Suppressor macrophage treated with lipopolysaccharide for 4 hours (primary cell): ENCODE results near the gene FAM236A.
"Not testable (repeated sequence)": the region's sequence is repeated elsewhere in the genome, so short reads cannot be mapped to it uniquely, and the experiment has no call there.

Experiments used
- DNase-seq: peaks from one replicate; pipeline ENCODE4 v3.0.0-alpha.2; 2020

The FAM236A gene

DNA sequence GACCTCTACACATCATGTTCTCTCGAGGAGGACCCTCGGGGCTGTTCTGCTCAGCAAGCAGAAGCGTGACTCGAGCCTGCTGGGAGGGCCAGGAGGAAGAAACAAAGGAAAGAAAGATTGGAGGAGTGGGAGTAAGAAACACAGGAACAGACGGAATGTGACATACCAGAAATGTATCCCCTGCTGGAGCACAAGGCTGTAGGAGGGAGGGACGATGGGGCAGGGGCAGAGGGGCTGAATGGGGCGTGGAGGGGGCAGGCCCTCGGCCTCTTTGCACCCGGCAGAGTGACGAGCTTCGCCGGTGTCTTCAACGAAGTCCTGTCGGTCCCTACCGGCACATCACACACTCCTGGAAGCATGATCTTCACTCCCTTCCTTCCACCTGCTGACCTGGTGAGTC, at the start of gene FAM236A:
Gene FAM236A, plus strand, starts transcription at position 301 of the 400 bp plus-strand sequence. Its CDS starts 57 bp downstream, at position 358.
- not testable (repeated sequence) for DNase-seq

DNA sequence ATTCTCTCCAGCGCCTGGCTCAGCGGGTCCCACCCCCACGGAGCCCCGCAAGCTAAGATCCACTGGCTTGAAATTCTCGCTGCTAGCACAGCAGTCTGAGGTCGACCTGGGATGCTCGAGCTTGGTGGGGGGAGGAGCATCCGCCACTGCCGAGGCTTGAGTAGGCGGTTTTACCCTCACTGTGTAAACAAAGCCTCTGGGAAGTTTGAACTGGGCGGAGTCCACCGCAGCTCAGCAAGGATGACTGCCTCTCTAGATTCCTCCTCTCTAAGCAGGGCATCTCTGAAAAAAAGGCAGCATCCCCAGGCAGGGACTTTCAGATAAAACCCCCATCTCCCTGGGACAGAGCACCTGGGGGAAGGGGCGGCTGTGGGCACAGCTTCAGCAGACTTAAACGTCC, 48.3 kb upstream of the FAM236A start:
- not testable (repeated sequence) for DNase-seq

DNA sequence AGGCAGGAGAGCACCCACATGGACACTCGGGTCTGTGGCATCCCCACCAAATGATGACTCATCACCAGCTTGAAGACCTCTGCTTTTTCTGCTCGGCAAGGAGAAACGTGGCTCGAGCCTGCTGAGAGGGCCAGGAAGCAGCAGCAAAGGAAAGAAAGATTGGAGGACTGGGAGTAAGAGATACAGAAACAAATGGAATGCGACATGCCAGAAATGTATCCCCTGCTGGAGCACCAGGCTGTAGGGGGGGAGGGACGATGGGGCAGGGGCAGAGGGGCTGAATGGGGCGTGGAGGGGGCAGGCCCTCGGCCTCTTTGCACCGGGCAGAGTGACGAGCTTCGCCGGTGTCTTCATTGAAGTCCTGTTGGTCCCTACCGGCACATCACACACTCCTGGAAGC, 25.7 kb upstream of the FAM236A start, which contains the start of gene FAM236C:
Gene FAM236C, plus strand, starts transcription at position 301 of the 400 bp plus-strand sequence. CDS start 100 bp downstream, outside the sequence.
- not testable (repeated sequence) for DNase-seq

DNA sequence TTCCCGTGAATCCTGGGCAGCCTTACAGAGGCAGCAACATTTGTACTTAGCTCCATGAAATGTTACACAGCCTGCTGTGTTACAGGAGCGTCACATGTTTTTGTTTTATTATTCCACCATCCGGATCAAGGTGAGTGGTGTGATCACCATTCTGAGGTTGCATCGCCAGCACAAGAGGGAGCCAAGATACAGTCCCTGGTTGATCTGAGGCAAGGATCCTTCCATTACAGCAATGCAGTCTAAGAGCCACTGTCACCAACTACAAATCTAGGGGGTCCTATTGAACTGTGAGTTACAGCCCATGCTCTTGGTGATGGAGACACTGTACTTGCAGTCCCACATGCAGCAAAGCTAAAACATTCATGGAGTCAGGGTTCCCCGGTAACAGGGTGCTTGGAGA, 21.9 kb upstream of the FAM236A start:
- not testable (repeated sequence) for DNase-seq

DNA sequence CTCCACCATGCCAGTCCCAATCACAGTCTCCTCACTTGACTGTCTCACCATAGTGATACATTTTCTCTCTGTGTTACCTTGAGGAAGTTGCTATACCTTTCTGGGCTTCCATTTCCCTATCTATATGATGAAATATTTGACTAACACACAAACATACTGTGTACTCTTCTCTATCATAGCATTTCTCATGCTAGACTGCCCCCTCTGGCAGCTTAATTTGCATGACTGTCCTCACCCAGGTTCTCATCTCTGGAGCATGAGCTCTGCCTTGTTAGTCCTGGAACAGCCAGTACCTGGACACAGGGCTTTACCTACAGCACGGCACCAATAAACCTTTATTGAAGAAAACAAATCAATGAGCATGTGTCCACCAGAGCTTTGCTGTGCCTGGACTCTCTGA, 5.7 kb upstream of the FAM236A start:
- DNase-seq, result not testable (repeated sequence)

DNA sequence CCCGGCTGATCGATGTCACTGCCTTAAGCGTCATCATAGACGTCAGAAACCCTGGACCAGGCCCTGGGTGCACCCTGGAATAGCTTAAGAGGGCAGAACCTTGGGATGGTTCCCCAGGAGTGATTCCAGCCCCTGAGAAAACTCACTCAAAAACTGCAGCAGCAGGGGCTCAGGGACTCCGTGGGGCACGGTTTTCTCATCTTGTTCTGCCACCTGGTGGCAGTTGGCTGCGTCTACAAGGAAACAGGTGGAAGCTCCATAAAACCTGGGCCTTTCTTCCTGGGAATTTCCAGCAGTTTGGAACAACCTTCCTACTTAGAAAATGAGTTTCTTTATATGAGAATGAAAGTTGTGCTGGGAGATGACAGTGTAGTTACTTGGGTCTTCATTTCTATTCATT, 1.6 kb upstream of the FAM236A start:
- not testable (repeated sequence) for DNase-seq

DNA sequence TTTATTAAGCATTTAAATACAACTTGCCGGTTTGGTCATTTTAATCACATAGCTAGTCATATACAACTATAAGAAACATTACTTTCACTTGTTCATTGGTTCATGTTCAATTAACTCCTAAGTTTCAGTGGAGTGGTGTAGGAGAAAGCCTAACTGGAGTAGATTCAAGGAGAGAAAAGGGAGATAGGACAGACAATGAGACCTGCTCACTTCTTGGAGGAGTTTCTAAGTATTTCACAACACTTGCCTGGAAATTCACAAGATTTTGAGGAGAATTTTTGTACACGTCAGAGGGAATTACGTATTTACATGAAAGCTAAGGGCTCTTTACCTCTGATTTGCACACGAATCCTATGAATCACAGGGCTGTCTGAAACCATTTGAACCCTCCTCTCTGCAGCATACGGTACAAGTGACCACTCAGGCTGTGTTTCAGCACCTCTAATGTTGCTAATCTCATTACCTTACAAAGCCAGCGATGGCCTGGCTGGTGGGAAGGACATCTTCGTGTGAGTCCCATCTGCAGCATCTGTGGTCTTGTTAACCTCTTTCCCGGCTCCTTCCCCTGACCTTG, 1.0 kb upstream of the FAM236A start:
- DNase-seq, result not testable (repeated sequence)

DNA sequence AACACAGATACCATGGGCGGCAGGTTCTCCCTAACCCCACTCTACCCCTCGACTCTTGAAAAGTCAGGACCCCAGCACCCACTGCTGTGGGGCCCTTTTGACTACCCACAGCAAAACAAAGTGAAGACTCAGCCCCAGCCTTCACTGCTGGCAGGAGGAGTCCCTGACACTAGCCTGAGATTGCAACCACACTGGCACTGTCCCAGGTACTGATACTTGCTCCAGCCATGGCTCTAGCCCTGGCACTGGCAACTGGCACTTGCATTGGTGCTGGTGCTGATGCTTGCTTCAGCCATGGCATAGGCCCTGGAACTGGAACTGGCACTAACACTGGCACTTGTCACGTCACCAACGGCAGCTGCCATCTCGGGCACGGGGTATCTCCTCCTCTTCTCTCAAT, 4.3 kb downstream of the FAM236A start:
- not testable (repeated sequence) for DNase-seq

DNA sequence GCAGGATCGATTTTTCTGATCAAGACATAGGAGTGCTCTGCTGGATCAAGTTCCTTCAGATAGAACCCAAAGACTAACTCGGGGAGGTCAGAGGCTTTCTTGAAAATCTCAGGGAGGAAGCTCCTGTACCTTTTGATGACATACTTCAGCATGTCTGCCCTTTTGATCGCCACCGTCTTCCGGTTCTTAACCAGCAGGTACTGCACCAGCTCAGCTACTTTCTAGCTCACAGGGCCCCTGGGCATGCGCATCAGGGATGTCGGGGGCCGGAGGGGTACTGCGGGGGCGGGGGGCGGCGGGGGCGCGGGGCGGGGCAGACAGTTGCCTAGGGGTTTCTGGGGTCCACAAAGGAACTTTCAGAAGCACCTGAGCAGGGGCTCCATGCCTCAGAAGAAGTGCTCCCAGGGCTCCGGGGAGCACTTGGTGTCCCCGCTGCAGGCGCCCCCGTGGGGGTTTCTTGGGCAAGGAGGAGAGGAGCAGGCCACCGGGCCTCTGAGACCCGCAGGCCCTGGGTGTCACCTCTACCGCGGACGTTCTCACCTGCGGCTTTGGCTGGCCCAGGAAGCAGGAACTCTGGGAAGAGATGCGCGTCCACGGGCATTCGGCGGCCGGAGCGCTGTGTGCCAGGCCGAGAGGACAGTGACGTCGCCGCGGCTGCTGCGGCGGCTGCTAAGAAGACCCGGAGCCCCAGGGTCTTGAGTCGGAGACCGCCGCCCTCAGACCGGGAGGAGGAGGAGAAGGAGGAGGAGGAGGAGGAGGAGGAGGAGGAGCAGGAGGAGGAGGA, 5.2 kb downstream of the FAM236A start:
- DNase-seq, result not testable (repeated sequence)

DNA sequence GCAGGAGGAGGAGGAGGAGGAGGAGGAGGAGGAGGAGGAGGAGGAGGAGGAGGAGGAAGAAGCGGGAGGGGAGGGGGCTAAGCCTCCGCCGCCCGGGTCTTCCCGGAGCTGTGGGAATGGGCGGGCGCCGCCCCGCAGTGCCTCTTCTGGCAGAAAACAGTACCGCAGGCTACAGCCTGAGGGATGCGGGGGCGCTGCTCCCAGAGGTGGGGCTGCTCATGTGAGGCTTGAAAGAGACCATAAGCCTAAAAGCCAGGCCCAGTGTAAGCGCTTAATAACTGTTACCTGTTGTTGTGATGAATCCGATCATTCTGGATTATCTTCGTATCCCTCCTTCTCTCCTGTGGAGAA, 5.8 kb downstream of the FAM236A start, which contains the start of gene DMRTC1:
Gene DMRTC1, minus strand, starts transcription at position 19 of the 351 bp plus-strand sequence. CDS start 68,143 bp downstream, outside the sequence.
- DNase-seq, result not testable (repeated sequence)

DNA sequence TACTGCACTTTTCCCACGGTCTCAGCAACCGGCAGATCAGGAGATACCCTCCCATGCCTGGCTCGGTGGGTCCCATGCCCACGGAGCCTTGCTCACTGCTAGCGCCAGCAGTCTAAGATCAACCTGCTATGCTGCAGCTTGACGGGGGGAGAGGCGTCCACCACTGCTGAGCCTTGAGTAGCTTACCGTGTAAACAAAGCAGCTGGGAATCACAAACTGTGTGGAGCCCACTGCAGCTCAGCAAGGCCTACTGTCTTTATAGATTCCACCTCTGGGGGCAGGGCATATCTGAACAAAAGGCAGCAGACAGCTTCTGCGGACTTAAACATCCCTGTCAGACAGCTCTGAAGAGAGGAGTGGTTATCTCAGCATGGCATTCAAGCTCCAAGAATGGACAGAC, 22.0 kb downstream of the FAM236A start:
- DNase-seq, result not testable (repeated sequence)

DNA sequence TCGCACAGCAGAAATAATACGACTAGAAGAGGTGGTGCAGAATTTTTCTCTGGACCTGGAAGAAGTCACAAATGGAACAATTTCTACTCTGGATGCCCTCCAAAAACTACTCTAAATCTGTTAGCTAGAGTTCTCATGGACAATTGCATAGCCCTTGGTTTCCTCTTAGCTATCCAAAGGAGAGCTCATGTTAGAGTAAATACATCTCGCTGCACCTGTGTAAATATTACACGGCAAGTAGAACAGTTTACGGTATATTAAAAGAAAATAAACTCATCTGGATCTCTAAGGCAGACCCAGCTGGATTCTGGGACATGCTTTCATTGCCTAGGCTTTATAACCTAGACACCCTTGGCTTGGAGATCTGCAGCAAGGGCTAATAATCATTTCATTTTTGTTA, 33.9 kb downstream of the FAM236A start:
- DNase-seq, result not testable (repeated sequence)

DNA sequence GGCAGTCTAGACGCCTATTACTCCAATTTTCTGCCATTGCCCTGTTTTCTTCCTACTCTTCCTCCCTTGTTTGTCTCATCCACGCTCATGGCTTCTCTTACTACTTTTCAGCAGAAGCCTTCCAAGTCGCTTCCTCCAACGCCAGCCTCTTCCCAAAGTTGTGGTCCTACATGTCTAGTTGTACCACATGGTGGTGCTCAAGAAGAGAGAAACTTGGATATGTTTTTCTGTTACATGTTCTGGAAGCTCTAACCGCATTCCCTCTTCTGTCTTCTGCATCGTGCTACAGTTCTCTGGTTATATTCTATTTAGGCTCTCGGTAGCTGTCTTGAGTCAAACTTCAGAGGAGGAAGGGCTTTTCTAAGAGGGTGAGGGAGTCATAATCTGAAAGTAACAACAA, 36.9 kb downstream of the FAM236A start:
- DNase-seq, result not testable (repeated sequence)

DNA sequence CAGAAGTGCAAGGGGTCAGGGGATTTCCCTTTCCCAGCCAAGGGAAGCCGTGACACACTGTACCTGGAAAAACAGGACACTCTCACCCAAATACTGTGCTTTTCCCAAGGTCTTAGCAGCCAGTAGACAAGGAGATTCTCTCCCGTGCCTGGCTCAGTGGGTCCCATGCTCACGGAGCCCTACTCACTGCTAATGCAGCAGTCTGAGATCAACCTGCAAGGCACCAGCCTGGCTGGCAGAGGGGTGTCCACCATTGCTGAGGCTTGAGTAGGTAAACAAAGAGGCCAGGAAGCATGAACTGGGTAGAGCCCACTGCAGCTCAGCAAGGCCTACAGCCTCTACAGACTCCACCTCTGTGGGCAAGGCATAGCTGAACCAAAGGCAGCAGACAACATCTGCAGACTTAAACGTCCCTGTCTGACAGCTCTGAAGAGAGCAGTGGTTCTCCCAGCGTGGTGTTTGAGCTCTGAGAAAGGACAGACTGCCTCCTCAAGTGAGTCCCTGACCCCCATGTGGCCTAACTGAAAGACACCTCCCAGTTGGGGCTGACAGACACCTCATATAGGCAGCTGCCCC, 43.0 kb downstream of the FAM236A start:
- DNase-seq, result not testable (repeated sequence)
